Trophoblast cell (in vitro differentiated cells and primary cell): ENCODE data around the gene ACBD6.

Source experiments
- DNase-seq, 2 donors: peaks; one replicate each; pipeline ENCODE4 v3.0.0-alpha.2; 2016
- H2AFZ ChIP-seq: 2 replicates; pipeline ENCODE4 v1.6.1; 2013; ENCODE audit warnings: low read length, moderate library complexity, mild to moderate bottlenecking; ENCODE audit not compliant: insufficient read depth, poor library complexity
- H2AK5ac ChIP-seq: 2 replicates; pipeline ENCODE4 v1.6.1; 2013; ENCODE audit warnings: mild to moderate bottlenecking, low read length
- H2BK120ac ChIP-seq: 2 replicates; pipeline ENCODE4 v1.6.1; 2013; ENCODE audit warnings: low read length, mild to moderate bottlenecking, moderate library complexity; ENCODE audit not compliant: insufficient read depth, poor library complexity
- H2BK12ac ChIP-seq: 2 replicates; pipeline ENCODE4 v1.6.1; 2013; ENCODE audit warnings: mild to moderate bottlenecking, low read length, moderate library complexity
- H2BK5ac ChIP-seq: 2 replicates; pipeline ENCODE4 v1.6.1; 2013; ENCODE audit warnings: low read length, low read depth, moderate library complexity, mild to moderate bottlenecking; ENCODE audit not compliant: poor library complexity
- H3K14ac ChIP-seq: 2 replicates; pipeline ENCODE4 v1.6.1; 2013; ENCODE audit warnings: mild to moderate bottlenecking, low read length
- H3K18ac ChIP-seq: 2 replicates; pipeline ENCODE4 v1.6.1; 2013; ENCODE audit warnings: mild to moderate bottlenecking, low read length
- H3K23ac ChIP-seq: 2 replicates; pipeline ENCODE4 v1.6.1; 2013; ENCODE audit warnings: low read length
- H3K27ac ChIP-seq: 2 replicates; pipeline ENCODE4 v1.5.1; 2013; ENCODE audit warnings: low read depth, mild to moderate bottlenecking, inconsistent platforms, low read length, moderate library complexity
- H3K27me3 ChIP-seq: 2 replicates; pipeline ENCODE4 v1.6.1; 2013; ENCODE audit warnings: inconsistent platforms, mild to moderate bottlenecking, low read length, moderate library complexity; ENCODE audit not compliant: insufficient read depth
- H3K36me3 ChIP-seq, 2 experiments: 1 replicate in 1 of 2; 2 replicates in 1 of 2; pipeline ENCODE4 v1.6.1; 2013; ENCODE audit warnings: low read length in 2 of 2, mild to moderate bottlenecking in 2 of 2, moderate library complexity in 1 of 2; ENCODE audit not compliant: insufficient read depth in 2 of 2, control insufficient read depth in 1 of 2
- H3K4ac ChIP-seq: 2 replicates; pipeline ENCODE4 v1.6.1; 2013; ENCODE audit warnings: low read depth, mild to moderate bottlenecking, low read length, moderate library complexity
- H3K4me1 ChIP-seq, 2 experiments: 1 replicate in 1 of 2; 2 replicates in 1 of 2; pipeline ENCODE4 v1.6.1; 2013; ENCODE audit warnings: low read length in 2 of 2, mild to moderate bottlenecking in 2 of 2, moderate library complexity in 1 of 2; ENCODE audit not compliant: insufficient read depth in 2 of 2, control insufficient read depth in 1 of 2
- H3K4me2 ChIP-seq: 2 replicates; pipeline ENCODE4 v1.6.1; 2013; ENCODE audit warnings: inconsistent platforms, mild to moderate bottlenecking, low read length, moderate library complexity
- H3K4me3 ChIP-seq: 2 replicates; pipeline ENCODE4 v1.5.1; 2013; ENCODE audit warnings: mild to moderate bottlenecking, low read depth, low read length, inconsistent platforms
- H3K79me1 ChIP-seq: one replicate; pipeline ENCODE4 v1.6.1; 2013; ENCODE audit warnings: low read length
- H3K79me2 ChIP-seq: 2 replicates; pipeline ENCODE4 v1.6.1; 2013; ENCODE audit warnings: low read length, mild to moderate bottlenecking; ENCODE audit not compliant: control insufficient read depth, insufficient read depth, poor library complexity
- H3K9ac ChIP-seq: 2 replicates; pipeline ENCODE4 v1.6.1; 2013; ENCODE audit warnings: mild to moderate bottlenecking, low read length
- H3K9me3 ChIP-seq: 2 replicates; pipeline ENCODE4 v1.6.1; 2013; ENCODE audit warnings: low read depth, mild to moderate bottlenecking, control low read depth, inconsistent platforms, low read length; ENCODE audit not compliant: insufficient read depth
- H4K12ac ChIP-seq: 2 replicates; pipeline ENCODE4 v1.6.1; 2013; ENCODE audit warnings: low read depth, mild to moderate bottlenecking, low read length, moderate library complexity
- H4K8ac ChIP-seq: 2 replicates; pipeline ENCODE4 v1.6.1; 2013; ENCODE audit warnings: low read depth, mild to moderate bottlenecking, low read length, moderate library complexity
- H4K91ac ChIP-seq: one replicate; pipeline ENCODE4 v1.6.1; 2013; ENCODE audit warnings: low read depth, mild to moderate bottlenecking, low read length, moderate library complexity
- WGBS: extraction: QIAGEN DNeasy Blood & Tissue Kit; methylation state at CpG from one replicate; pipeline ENCODE4 v1.1.7; 2013; ENCODE audit warnings: missing lambda C conversion rate; ENCODE audit not compliant: insufficient read length, insufficient coverage; ENCODE audit errors: extremely low coverage; 5-methylcytosine and 5-hydroxymethylcytosine counted together

The ACBD6 gene

DNA sequence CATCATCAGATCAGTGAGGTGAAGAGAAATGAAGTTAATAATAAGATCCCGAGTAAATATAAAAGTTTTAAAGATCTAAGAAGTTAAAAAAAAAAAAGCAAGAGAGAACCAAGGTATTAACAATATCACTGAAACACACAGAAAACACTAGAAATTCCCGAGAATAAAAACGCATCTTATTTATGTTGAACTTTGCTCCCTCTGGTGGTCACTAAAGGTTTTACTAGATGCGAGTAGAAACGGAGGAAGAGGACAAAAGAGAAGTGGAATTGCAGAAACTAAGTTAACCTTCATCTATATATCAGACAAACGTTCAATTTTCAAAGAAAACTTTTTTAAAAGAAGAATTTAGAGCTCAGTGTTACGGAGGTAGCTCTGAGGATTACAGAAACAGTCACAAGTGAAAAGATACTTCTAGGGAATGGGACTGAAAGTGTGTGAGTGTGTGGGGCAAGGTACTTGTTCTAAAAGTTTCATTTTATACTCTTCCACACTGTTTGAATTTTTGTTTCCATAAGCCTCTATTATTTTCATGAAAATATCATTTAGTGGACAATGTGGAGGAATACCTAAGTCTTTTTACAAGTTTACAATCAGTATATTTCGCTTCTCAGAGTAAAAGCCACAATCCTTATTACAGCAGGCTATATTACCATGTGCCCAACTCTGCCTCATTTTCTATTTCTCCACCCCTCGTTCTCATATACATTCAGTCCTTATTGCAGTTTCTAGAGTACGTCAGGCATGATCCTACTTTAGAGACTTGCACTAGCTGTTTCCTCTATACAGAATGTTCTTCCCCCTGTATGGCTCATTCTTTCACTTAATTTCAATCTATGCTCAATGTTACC, 19.7 kb downstream of the ACBD6 start:
- H3K4ac ChIP-seq: no peak overlapping the region
- no peak overlapping the region for H2BK12ac ChIP-seq
- H3K4me2 ChIP-seq: no peak overlapping the region
- no peak overlapping the region for H3K4me3 ChIP-seq
- no peak overlapping the region for H3K23ac ChIP-seq
- no CpG with 5 or more reads among the region's 10 CpGs for WGBS
- H4K8ac ChIP-seq: no peak overlapping the region
- H2BK120ac ChIP-seq: no peak overlapping the region
- no peaks in the 10 kb centered on the region for H3K27me3 ChIP-seq
- H2AFZ ChIP-seq: no peak overlapping the region
- H4K91ac ChIP-seq: no peak overlapping the region
- H3K14ac ChIP-seq: no peak overlapping the region
- no peaks in the 10 kb centered on the region for H3K79me1 ChIP-seq
- DNase-seq: peak in 1 of 2 donors; percentile 76
- no peak overlapping the region for H3K9ac ChIP-seq
- no peak overlapping the region for H3K27ac ChIP-seq
- no peaks in the 10 kb centered on the region for H3K9me3 ChIP-seq
- H2BK5ac ChIP-seq: no peak overlapping the region
- no peak overlapping the region for H2AK5ac ChIP-seq
- no peaks in the 10 kb centered on the region for H3K79me2 ChIP-seq
- no peaks in the 10 kb centered on the region for H3K4me1 ChIP-seq
- no peak overlapping the region for H4K12ac ChIP-seq
- no peak overlapping the region for H3K18ac ChIP-seq
- H3K36me3 ChIP-seq: peaks cover 3 to 5% of the 10 kb centered on the region in 2 experiments

DNA sequence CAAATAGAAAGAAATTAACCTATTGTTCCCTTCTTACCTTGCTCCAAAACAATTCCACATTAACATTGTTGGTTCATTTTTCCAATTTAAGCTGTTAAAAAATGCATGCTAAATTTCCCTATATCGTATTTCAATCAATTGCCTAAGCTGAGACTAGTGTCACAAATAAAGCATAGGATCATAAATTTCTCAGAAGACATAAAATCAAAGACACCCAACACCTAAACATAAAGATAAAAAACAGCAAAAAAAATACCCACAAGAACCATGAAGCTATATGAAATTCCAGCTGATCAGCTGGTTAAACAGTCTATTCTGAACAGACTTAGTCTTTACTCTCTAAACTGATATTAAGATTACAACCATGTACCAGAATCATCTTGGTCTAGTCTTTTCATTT, 32.3 kb downstream of the ACBD6 start:
- no peak overlapping the region for H3K27ac ChIP-seq
- DNase-seq: no peak
- H3K23ac ChIP-seq: no peak overlapping the region
- H2BK12ac ChIP-seq: no peak overlapping the region
- H3K9ac ChIP-seq: no peak overlapping the region
- no peak overlapping the region for H4K8ac ChIP-seq
- no peak overlapping the region for H4K91ac ChIP-seq
- H3K4me3 ChIP-seq: no peak overlapping the region
- WGBS: no CpG with 5 or more reads among the region's 1 CpG
- H3K9me3 ChIP-seq: no peaks in the 10 kb centered on the region
- no peaks in the 10 kb centered on the region for H3K27me3 ChIP-seq
- H3K4me2 ChIP-seq: no peak overlapping the region
- H3K79me1 ChIP-seq: no peaks in the 10 kb centered on the region
- no peak overlapping the region for H2BK120ac ChIP-seq
- no peak overlapping the region for H3K14ac ChIP-seq
- no peak overlapping the region for H3K4ac ChIP-seq
- H2AK5ac ChIP-seq: no peak overlapping the region
- H2AFZ ChIP-seq: no peak overlapping the region
- H4K12ac ChIP-seq: no peak overlapping the region
- no peak overlapping the region for H3K18ac ChIP-seq
- H3K79me2 ChIP-seq: no peaks in the 10 kb centered on the region
- H3K4me1 ChIP-seq: no peaks in the 10 kb centered on the region
- no peak overlapping the region for H2BK5ac ChIP-seq
- no peaks in the 10 kb centered on the region for H3K36me3 ChIP-seq

DNA sequence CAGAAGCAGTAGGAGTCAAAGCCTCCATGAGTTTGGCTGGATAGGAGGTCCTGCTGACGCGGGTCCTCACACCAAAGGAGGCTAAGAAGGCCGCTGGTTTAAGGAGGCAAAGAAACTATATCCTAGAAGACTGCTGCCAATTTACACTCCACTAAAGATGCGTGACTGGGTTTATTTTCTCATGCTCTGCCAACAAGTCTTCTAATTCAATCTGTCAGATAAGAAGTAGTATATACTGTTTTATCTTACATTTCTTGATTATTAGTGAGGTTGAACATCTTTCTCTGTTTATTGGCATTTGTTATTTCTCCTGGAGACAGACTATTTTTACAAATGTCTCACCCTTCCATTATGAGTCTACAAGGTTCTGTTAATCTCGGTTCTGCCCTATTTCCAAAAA, 34.1 kb downstream of the ACBD6 start:
- Histone ChIP-seq H4K91ac (no peak overlapping the region), H3K4me3 (no peak overlapping the region), H3K4me1 (no peaks in the 10 kb centered on the region), H3K4me2 (no peak overlapping the region), H3K79me1 (no peaks in the 10 kb centered on the region), H2BK12ac (no peak overlapping the region), H2AFZ (no peak overlapping the region), H3K36me3 (no peaks in the 10 kb centered on the region), H3K14ac (no peak overlapping the region), H3K79me2 (no peaks in the 10 kb centered on the region), H3K27me3 (no peaks in the 10 kb centered on the region), H3K27ac (no peak overlapping the region), H3K18ac (no peak overlapping the region), H2BK5ac (no peak overlapping the region), H4K8ac (no peak overlapping the region), H2AK5ac (no peak overlapping the region), H3K9ac (no peak overlapping the region), H3K9me3 (no peaks in the 10 kb centered on the region), H4K12ac (no peak overlapping the region), H3K23ac (no peak overlapping the region), H3K4ac (no peak overlapping the region), H2BK120ac (no peak overlapping the region)
- no CpG with 5 or more reads among the region's 5 CpGs for WGBS
- no peak for DNase-seq

DNA sequence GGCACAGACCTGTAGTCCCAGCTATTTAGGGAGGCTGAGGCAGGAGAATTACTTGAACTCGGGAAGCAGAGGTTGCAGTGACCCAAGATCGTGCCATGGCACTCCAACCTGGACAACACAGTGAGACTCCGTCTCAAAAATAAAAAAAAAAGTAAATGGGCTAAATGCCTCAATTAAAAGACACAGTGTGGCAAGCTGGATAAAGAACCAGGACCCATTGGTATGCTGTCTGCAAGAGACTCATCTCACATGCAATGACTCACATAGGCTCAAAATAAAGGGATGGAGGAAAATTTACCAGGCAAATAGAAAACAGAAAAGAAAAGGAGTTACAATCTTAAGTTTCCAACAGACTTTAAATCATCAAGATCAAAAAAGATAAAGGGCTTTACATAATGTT, 40.3 kb downstream of the ACBD6 start:
- no peak overlapping the region for H2BK120ac ChIP-seq
- no peak overlapping the region for H2AK5ac ChIP-seq
- H4K91ac ChIP-seq: no peak overlapping the region
- no peak overlapping the region for H4K12ac ChIP-seq
- no peak overlapping the region for H3K9ac ChIP-seq
- peaks cover 2% of the 10 kb centered on the region for H3K9me3 ChIP-seq
- no peak for DNase-seq
- no peak overlapping the region for H3K4ac ChIP-seq
- H3K36me3 ChIP-seq: peaks cover 0 to 3% of the 10 kb centered on the region in 2 experiments
- H3K79me2 ChIP-seq: no peaks in the 10 kb centered on the region
- no peak overlapping the region for H4K8ac ChIP-seq
- no peak overlapping the region for H3K4me2 ChIP-seq
- H3K27ac ChIP-seq: no peak overlapping the region
- no peak overlapping the region for H2AFZ ChIP-seq
- H3K79me1 ChIP-seq: no peaks in the 10 kb centered on the region
- no peak overlapping the region for H3K18ac ChIP-seq
- no peaks in the 10 kb centered on the region for H3K27me3 ChIP-seq
- H2BK12ac ChIP-seq: no peak overlapping the region
- no peak overlapping the region for H2BK5ac ChIP-seq
- H3K4me3 ChIP-seq: no peak overlapping the region
- H3K4me1 ChIP-seq: no peaks in the 10 kb centered on the region
- H3K14ac ChIP-seq: no peak overlapping the region
- no CpG with 5 or more reads among the region's 3 CpGs for WGBS
- no peak overlapping the region for H3K23ac ChIP-seq
